AG04450 (cell line): ENCODE data around the gene GLP2R. TPM values are rescaled to one million over a fixed set of nuclear protein-coding genes. Genes with fewer than 3 reads are reported as not detected.

Experiments
- CTCF ChIA-PET: fragments of 300-600, 350-600 bp; formaldehyde crosslinking; extraction: SDS; loops from one replicate; lab custom pipeline; 2022; ENCODE audit warnings: antibody characterized with exemption, inconsistent platforms; lab: Charles Lee
- POLR2A ChIA-PET: fragments of 350-600 bp; formaldehyde crosslinking; extraction: SDS; loops from one replicate; lab custom pipeline; 2021; ENCODE audit warnings: antibody characterized with exemption, inconsistent platforms; lab: Yijun Ruan, JAX
- DNase-seq: peaks from one replicate; pipeline ENCODE4 v3.0.0-alpha.2; 2011; ENCODE audit warnings: low read depth, low spot score
- H3K27ac ChIP-seq: one replicate; pipeline ENCODE4 v1.5.1; 2012; ENCODE audit warnings: low read depth, low read length, control low read depth
- H3K27me3 ChIP-seq: one replicate; pipeline ENCODE4 v1.6.0; 2012; ENCODE audit warnings: low read length; ENCODE audit not compliant: control insufficient read depth, insufficient read depth
- H3K4me3 ChIP-seq: 2 replicates; pipeline ENCODE4 v1.5.1; 2011; ENCODE audit warnings: mild to moderate bottlenecking, low read depth, low read length, control low read depth
- H3K9me3 ChIP-seq: 2 replicates; pipeline ENCODE4 v1.5.1; 2012; ENCODE audit warnings: low read length; ENCODE audit not compliant: control insufficient read depth, insufficient read depth
- CTCF ChIP-seq: IDR thresholded peaks from 2 replicates; pipeline ENCODE4 v1.5.1; 2011; ENCODE audit warnings: low read depth, low read length, control low read depth, inconsistent platforms
- polyA plus RNA-seq: library from polyadenylated mRNA; depleted of rRNA; stranded (reverse); fragments of >200 nt; gene quantifications from 2 replicates; pipeline ENCODE4 v1.2.3, GENCODE V29; 2011

The GLP2R gene
- polyA plus RNA-seq, 1 experiment = 0.63 TPM

GRCh38 chr17:9859781-9860180 is 34.1 kb downstream of the GLP2R start:
- Histone ChIP-seq H3K27ac (no peak overlapping the region), H3K27me3 (no peaks in the 10 kb centered on the region), H3K4me3 (no peak overlapping the region), H3K9me3 (peaks cover 33% of the 10 kb centered on the region)
- DNase-seq = no peak
- ChIA-PET POLR2A (no interaction called here), CTCF (no interaction called here)
- no peak for TF ChIP-seq CTCF

- POLR2A ChIA-PET = no interaction called here
- CTCF ChIA-PET = no interaction called here
- DNase-seq = no peak
These were observed 35.1 kb downstream of the GLP2R start for GRCh38 chr17:9860851-9861250.

GRCh38 chr17:9862220-9862619 is 36.5 kb downstream of the GLP2R start:
- no peak for DNase-seq
- H3K4me3 ChIP-seq = no peak overlapping the region
- POLR2A ChIA-PET = no interaction called here
- CTCF ChIA-PET = no interaction called here
- no peaks in the 10 kb centered on the region for H3K27me3 ChIP-seq
- TF ChIP-seq CTCF = no peak
- H3K9me3 ChIP-seq = peaks cover 31% of the 10 kb centered on the region; the same call in 1 of the 2 replicates
- no peak overlapping the region for H3K27ac ChIP-seq

More at GRCh38 chr17:9860851-9861250, 35.1 kb downstream of the GLP2R start:
- Histone ChIP-seq H3K4me3 (no peak overlapping the region), H3K27ac (no peak overlapping the region), H3K9me3 (peaks cover 36% of the 10 kb centered on the region), H3K27me3 (no peaks in the 10 kb centered on the region)
- TF ChIP-seq CTCF = no peak

GRCh38 chr17:9862949-9863348 is 37.2 kb downstream of the GLP2R start:
- Histone ChIP-seq H3K27ac (no peak overlapping the region), H3K27me3 (no peaks in the 10 kb centered on the region), H3K9me3 (peaks cover 31% of the 10 kb centered on the region; the same call in 1 of the 2 replicates), H3K4me3 (no peak overlapping the region)
- DNase-seq = no peak
- CTCF ChIA-PET = no interaction called here
- POLR2A ChIA-PET = no interaction called here
- TF ChIP-seq CTCF = no peak

- Histone ChIP-seq H3K27me3 (no peaks in the 10 kb centered on the region), H3K9me3 (peaks cover 31% of the 10 kb centered on the region), H3K27ac (no peak overlapping the region), H3K4me3 (no peak overlapping the region)
- ChIA-PET CTCF (interaction anchor here (1.2 kb wide), 1 partner anchor 24 kb away, joined by 3 read pairs; no protein-coding TSS in a partner anchor), POLR2A (no interaction called here)
- TF ChIP-seq CTCF = no peak
- no peak for DNase-seq
These were observed 39.9 kb downstream of the GLP2R start for GRCh38 chr17:9865586-9865985.
